Heart left ventricle (tissue), 13 donors: Measurements from ENCODE around the gene PALLD.

Experiments
- CTCF ChIP-seq, 12 donors: fragments of 200-600 bp; sonication (generic) in 4 of 12; IDR thresholded peaks; one replicate each; pipeline versions ENCODE4 v1.5.0 to v1.8.0; 2018 to 2022; ENCODE audit warnings: antibody characterized with exemption in 12 of 12, mild to moderate bottlenecking in 5 of 12
- POLR2A ChIP-seq, 2 donors: fragments of 450-650 bp; IDR thresholded peaks; one replicate each; pipeline ENCODE4 v1.6.1; 2017; ENCODE audit warnings: antibody characterized with exemption in 2 of 2, mild to moderate bottlenecking in 2 of 2, moderate library complexity in 2 of 2
- donor health status: ischemic (EF 13 %, LVEDD 7.1; RV severe dilation, severe dysfunction).
- donor health status: DM: no; HTN: yes; CAD: no.
- donor health status: DM: no; HTN: no; CAD: no.
- donor health status: ischemic (EF 25% LVEDD 6.9; RV normal size, moderate dysfunction).
- donor health status: ischemic (EF 25% LVEDD 5.7; RV mildly dilated, moderate dysfunction).
- donor health status: ischemic (EF 35%, LVEDD 5.7; RV mildly dilated, moderate dysfunction).
- donor health status: nonischemic (EF 11% LVEDD 7.7; RV severe dilation, severe dysfunction).
- donor health status: DM: yes; HTN: yes; CAD: no.
- donor health status: PGD.
- donor health status: ischemic (EF 29% LVEDD 5.4; RV normal size, mild dysfunction).
- donor health status: nonischemic (EF 23%, LVEDD 6.1; RV moderate dilation, normal function).

- TF ChIP-seq CTCF (IDR thresholded peaks at IDR 0.05), result no peak
- no peak for TF ChIP-seq POLR2A (IDR thresholded peaks at IDR 0.05)
Observed at GRCh38 chr4:168586926-168587325, 90.1 kb downstream of the PALLD start.
